Measurements from ENCODE around the gene KCP. TPM values are rescaled to one million over a fixed set of nuclear protein-coding genes. Genes with fewer than 3 reads are reported as not detected.

Gene KCP
- polyA plus RNA-seq, 1 of the 3 experiments (the other 2 are of a cell fraction): not detected

- TF ChIP-seq EP300 (IDR thresholded peaks at IDR 0.05; ENCODE audit: borderline replicate concordance in 1 of 2, low read depth in 1 of 2, low read length in 1 of 2): no peak
- TF ChIP-seq MAX (IDR thresholded peaks at IDR 0.05; ENCODE audit: low read depth): no peak
- no peak for TF ChIP-seq FOSL2 (IDR thresholded peaks at IDR 0.05; ENCODE audit: borderline replicate concordance, low read depth)
- no peak for TF ChIP-seq RAD21 (IDR thresholded peaks at IDR 0.05; ENCODE audit: low read length)
- no peak for TF ChIP-seq FOXM1 (IDR thresholded peaks at IDR 0.05; ENCODE audit: low read depth)
- no peak for TF ChIP-seq NRF1 (IDR thresholded peaks at IDR 0.05; ENCODE audit: low read depth, low read length)
Observed at GRCh38 chr7:128937271-128937646, 26.8 kb upstream of the KCP start (continued).

GRCh38 chr7:128936798-128937197 is 26.3 kb upstream of the KCP start:
- H3K4me1 ChIP-seq (ENCODE audit: control insufficient read depth in 1 of 2, insufficient read depth in 2 of 2, low read depth in 1 of 2, low read length in 1 of 2): peaks cover 3 to 11% of the 10 kb centered on the region in 2 experiments; a peak in 1 of 4 replicates
- DNase-seq: no peak
- no peaks in the 10 kb centered on the region for H4K20me1 ChIP-seq (ENCODE audit: insufficient read depth)
- no peak overlapping the region for H2AFZ ChIP-seq (ENCODE audit: low read depth)
- peaks cover 41% of the 10 kb centered on the region for H3K27me3 ChIP-seq (ENCODE audit: insufficient read depth)
- no peaks in the 10 kb centered on the region for H3K9me2 ChIP-seq
- CTCF ChIA-PET: interaction anchor here (0.7 to 2.1 kb wide), 7 partner anchors 11 to 531 kb away, joined by 3 to 5 read pairs (median 3); no protein-coding TSS in a partner anchor
- POLR2A ChIA-PET: interaction anchor here (0.6 kb wide), 1 partner anchor 11 kb away, joined by 4 read pairs; no protein-coding TSS in a partner anchor
- no peak overlapping the region for H3K27ac ChIP-seq (ENCODE audit: low read depth in 2 of 2, low read length in 1 of 2)
- H3K4me2 ChIP-seq: no peak overlapping the region
- no peaks in the 10 kb centered on the region for H3K36me3 ChIP-seq (replicated peaks in 1 of 2; ENCODE audit: control insufficient read depth in 1 of 2, insufficient read depth in 2 of 2, low read length in 1 of 2)
- TF ChIP-seq TAF1 (IDR thresholded peaks at IDR 0.05; ENCODE audit: borderline replicate concordance, low read depth, low read length): no peak
- TF ChIP-seq NRF1 (IDR thresholded peaks at IDR 0.05; ENCODE audit: low read depth, low read length): no peak
- no peak for TF ChIP-seq FOXJ3 (CRISPR knock-in tag; IDR thresholded peaks at IDR 0.05)
- TF ChIP-seq FOSL2 (IDR thresholded peaks at IDR 0.05; ENCODE audit: borderline replicate concordance, low read depth): no peak
- TF ChIP-seq MXI1 (IDR thresholded peaks at IDR 0.05; ENCODE audit: low read depth, low read length): no peak
- no peak for TF ChIP-seq ELF1 (IDR thresholded peaks at IDR 0.05)
- TF ChIP-seq NFIC (IDR thresholded peaks at IDR 0.05; ENCODE audit: borderline replicate concordance): no peak
- no peak for TF ChIP-seq RCOR1 (IDR thresholded peaks at IDR 0.05; ENCODE audit: low read length)
- no peak for TF ChIP-seq POLR2AphosphoS5 (IDR thresholded peaks at IDR 0.05; ENCODE audit: low read depth, low read length)
- TF ChIP-seq FOXM1 (IDR thresholded peaks at IDR 0.05; ENCODE audit: low read depth): no peak
- TF ChIP-seq MAX (IDR thresholded peaks at IDR 0.05; ENCODE audit: low read depth): no peak
- no peak for TF ChIP-seq RFX5 (IDR thresholded peaks at IDR 0.05; ENCODE audit: low read length)
- TF ChIP-seq CHD2 (IDR thresholded peaks at IDR 0.05; ENCODE audit: low read length, partially characterized antibody): no peak
- no peak for TF ChIP-seq MEF2A (IDR thresholded peaks at IDR 0.05; ENCODE audit: borderline replicate concordance, low read depth)
- no peak for TF ChIP-seq EP300 (IDR thresholded peaks at IDR 0.05; ENCODE audit: borderline replicate concordance in 1 of 2, low read depth in 1 of 2, low read length in 1 of 2)
- TF ChIP-seq USF2 (IDR thresholded peaks at IDR 0.05; ENCODE audit: borderline replicate concordance, low read depth, low read length): no peak
- TF ChIP-seq SIN3A (IDR thresholded peaks at IDR 0.05; ENCODE audit: borderline replicate concordance, low read depth, low read length): no peak
- no peak for TF ChIP-seq IRF3 (IDR thresholded peaks at IDR 0.05; ENCODE audit: low read depth, low read length)
- TF ChIP-seq PBX3 (IDR thresholded peaks at IDR 0.05): no peak
- no peak for TF ChIP-seq JUND (IDR thresholded peaks at IDR 0.05)
- no peak overlapping the region for H3K9ac ChIP-seq
- 95% methylated on average over 4 of the region's 4 CpGs for WGBS (ENCODE audit: low lambda C conversion rate)
- peaks cover 3% of the 10 kb centered on the region for H3F3A ChIP-seq (replicated peaks; ENCODE audit: insufficient read depth)
- no peaks in the 10 kb centered on the region for H3K9me3 ChIP-seq
- H3K4me3 ChIP-seq (ENCODE audit: low read depth in 2 of 2, low read length in 1 of 2): no peak overlapping the region
- no peaks in the 10 kb centered on the region for H3K79me2 ChIP-seq (ENCODE audit: insufficient read depth)

Measured in SK-N-SH (cell line).